ENCODE results near the gene BCAS3.

DNA sequence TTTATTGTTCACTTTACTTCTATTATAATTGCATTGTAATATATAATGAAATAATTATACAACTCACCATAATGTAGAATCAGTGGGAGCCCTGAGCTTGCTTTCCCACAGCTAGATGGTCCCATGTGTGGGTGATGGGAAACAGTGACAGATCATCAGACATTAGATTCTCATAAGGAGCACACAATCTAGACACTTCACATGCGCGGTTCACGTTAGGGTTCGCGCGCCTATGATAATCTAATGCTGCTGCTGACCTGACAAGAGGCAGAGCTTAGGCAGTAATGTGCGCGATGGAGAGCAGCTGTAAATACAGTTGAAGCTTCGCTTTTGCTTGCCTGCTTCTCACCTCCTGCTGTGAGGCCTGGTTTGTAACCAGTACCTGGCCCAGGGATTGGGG lies 40.2 kb downstream of the BCAS3 start:
- TF ChIP-seq, protein P1, sequence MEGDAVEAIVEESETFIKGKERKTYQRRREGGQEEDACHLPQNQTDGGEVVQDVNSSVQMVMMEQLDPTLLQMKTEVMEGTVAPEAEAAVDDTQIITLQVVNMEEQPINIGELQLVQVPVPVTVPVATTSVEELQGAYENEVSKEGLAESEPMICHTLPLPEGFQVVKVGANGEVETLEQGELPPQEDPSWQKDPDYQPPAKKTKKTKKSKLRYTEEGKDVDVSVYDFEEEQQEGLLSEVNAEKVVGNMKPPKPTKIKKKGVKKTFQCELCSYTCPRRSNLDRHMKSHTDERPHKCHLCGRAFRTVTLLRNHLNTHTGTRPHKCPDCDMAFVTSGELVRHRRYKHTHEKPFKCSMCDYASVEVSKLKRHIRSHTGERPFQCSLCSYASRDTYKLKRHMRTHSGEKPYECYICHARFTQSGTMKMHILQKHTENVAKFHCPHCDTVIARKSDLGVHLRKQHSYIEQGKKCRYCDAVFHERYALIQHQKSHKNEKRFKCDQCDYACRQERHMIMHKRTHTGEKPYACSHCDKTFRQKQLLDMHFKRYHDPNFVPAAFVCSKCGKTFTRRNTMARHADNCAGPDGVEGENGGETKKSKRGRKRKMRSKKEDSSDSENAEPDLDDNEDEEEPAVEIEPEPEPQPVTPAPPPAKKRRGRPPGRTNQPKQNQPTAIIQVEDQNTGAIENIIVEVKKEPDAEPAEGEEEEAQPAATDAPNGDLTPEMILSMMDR (IDR thresholded peaks at IDR 0.05; ENCODE audit: low read depth, low read length, poor library complexity, severe bottlenecking), result no peak
- no peak for TF ChIP-seq EZH2phosphoT487 (IDR thresholded peaks at IDR 0.05; ENCODE audit: borderline replicate concordance, low read length)

All from DOHH2 (cell line).